GM19397 (cell line): ENCODE results near the gene TPRN.

Experiments used
- ATAC-seq: cut with Tn5 transposase; IDR thresholded peaks from one replicate; pipeline ENCODE4 v1.9.1; 2021; ENCODE audit warnings: mild to moderate bottlenecking, moderate library complexity; ENCODE audit not compliant: unreplicated experiment

TPRN gene

DNA sequence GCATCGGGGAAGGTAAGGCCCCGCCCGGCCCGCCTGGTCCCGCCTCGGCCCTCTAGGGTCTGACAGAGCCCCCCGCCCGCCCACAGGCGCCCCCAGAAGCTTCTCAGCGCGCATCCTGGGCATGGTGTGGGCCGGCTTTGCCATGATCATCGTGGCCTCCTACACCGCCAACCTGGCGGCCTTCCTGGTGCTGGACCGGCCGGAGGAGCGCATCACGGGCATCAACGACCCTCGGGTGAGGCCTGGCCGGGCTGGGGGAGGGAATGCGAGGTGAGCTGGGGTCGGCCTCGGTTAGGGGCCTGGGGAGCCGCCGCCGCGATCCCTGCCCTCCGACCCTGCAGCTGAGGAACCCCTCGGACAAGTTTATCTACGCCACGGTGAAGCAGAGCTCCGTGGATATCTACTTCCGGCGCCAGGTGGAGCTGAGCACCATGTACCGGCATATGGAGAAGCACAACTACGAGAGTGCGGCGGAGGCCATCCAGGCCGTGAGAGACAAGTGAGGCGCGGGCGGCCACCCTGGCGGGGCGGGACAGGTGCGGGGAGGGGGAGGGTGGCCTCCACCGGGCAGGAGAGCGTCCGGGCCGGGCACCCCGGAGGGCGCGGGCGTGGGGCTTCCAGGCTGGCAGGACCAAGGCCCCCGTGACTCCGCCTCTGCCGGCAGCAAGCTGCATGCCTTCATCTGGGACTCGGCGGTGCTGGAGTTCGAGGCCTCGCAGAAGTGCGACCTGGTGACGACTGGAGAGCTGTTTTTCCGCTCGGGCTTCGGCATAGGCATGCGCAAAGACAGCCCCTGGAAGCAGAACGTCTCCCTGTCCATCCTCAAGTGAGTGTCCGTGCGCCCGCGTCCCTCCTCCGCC lies 37.8 kb downstream of the TPRN start:
- ATAC-seq = no peak

DNA sequence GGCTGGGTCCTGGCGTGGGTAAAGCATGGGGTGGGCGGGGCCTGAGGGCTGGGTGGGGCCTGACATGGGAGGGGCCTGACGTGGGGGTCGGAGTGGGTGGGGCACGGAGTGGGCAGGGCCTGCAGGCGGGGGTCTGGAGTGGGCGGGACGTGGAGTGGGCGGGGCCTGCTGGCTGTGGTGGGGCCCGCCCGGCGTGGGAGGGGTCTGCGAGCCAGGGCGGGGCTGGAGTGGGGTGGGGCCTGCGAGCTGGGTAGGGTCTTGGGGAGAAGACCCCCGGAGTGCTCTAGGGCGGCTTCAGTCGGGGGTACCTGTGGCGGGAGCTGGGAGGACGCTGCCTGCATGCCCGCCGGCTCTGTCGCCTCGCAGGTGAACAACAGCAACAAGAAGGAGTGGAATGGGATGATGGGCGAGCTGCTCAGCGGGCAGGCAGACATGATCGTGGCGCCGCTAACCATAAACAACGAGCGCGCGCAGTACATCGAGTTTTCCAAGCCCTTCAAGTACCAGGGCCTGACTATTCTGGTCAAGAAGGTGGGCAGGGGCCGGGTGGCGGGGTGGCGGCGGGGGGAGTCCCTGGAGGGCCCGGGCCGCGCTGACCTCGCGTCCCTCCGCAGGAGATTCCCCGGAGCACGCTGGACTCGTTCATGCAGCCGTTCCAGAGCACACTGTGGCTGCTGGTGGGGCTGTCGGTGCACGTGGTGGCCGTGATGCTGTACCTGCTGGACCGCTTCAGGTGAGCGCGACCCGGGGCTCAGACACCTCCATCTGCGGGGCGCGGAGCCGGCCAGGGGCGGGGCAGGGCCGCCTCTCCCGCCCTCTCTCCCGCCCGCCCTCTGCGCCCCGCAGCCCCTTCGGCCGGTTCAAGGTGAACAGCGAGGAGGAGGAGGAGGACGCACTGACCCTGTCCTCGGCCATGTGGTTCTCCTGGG lies 38.7 kb downstream of the TPRN start:
- ATAC-seq = no peak

DNA sequence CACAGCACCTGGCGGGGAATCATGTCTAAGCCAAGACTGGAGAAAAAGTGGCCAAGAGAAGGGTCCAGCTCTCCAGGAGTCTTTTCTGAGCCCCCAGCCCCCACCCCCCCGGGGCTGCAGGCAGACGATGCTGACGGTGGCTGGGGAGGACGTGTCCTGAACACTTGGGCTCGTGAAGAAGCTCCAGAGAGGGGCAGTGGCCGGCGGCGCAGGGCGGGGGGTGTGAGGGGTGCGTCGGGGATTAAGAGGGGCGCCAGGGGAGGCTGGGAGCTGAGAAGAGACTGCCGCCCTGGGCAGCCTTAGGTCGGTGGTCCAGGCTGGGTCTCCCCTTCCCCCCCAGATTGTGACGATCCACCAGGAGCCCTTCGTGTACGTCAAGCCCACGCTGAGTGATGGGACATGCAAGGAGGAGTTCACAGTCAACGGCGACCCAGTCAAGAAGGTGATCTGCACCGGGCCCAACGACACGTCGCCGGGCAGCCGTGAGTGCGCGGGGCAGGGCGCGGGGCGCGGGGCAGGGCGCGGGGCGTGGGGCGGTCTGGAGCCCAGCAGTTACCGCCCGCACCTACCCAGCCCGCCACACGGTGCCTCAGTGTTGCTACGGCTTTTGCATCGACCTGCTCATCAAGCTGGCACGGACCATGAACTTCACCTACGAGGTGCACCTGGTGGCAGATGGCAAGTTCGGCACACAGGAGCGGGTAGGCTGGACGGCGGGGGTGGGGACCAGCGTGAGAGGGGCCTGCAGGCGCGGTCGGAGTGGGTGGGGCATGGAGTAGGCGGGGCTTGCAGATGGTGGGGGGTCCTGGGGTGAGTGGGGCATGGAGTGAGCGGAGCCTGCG lies 39.6 kb downstream of the TPRN start:
- no peak for ATAC-seq

DNA sequence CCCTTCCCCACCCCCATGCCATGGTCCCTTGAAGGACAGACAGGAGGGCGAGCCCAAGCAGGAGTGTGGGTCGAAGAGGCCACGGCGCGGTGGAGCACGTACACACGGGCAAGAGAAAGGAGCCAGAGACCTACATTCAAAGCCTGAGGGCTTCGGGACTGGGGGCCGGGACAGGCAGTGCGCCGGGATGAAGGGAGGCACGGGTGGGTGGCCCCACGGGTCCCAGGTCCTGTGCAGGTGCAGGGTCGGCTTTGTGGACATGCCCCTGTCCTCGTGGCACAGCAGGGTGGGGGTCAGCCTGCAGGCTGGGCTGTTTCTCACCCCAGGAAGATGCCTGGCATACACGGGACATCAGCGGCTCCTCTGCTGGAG lies 40.5 kb downstream of the TPRN start:
- no peak for ATAC-seq

DNA sequence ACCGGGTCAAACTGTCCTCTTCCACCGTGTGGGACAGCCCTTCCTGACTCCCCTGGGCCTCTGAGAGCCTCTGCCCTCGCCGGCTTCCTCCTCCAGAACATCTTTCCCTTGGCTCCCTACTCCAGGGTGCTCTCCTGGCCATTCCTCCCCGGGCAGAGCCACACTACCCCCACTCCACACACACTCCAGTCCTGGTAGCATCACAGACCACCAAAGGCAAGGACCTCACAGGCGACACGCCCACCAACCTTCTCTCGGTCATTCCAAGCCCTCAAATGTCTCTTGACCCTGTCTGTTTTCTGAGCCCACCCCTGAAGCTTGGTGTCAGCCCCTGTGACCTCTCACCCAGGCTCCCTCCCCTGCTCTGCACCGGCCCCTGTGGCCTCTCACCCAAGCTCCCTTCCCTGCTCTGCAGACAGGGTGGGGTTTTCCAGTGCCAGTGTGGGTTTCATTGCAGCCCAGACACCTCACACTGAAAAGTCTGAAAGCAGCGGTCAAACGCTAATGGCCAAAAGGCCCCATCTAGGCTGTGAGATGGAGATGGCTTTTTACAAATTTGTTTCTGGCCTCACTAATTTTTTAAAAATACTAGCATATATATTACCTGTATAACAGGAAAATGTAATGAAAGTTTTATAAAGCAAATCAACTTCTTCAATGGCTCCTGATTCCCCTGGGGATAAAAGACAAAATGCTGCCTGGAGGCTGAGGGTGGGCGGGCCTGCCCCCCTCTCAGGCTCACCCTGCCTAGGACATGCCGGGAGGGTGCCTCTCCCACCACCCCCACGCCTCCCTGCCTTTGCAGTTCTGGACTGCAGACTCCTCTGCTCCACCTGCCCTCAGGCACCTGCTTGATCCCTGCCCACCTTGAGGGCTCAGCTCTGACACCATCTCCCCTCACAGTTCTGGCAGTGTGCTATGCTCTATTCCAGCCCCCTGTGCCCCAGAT lies 41.2 kb downstream of the TPRN start:
- ATAC-seq = no peak

DNA sequence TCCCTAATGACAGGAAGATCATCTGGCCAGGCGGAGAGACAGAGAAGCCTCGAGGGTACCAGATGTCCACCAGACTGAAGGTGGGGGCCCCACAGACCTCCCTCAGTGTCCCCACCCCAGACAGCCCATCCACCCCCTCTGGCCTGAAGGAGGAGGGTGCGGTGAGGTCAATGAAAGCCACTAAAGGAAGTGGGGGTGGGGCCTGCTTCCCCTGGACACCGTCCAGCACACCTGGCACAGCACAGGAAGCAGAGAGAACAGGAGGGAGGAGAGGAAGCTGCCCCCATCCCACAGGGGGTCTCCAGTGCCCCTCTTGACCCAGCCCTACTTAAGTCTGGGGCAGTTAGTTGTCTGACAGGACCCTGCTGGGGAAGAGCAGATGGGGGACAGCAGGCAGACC lies 41.9 kb downstream of the TPRN start:
- no peak for ATAC-seq

DNA sequence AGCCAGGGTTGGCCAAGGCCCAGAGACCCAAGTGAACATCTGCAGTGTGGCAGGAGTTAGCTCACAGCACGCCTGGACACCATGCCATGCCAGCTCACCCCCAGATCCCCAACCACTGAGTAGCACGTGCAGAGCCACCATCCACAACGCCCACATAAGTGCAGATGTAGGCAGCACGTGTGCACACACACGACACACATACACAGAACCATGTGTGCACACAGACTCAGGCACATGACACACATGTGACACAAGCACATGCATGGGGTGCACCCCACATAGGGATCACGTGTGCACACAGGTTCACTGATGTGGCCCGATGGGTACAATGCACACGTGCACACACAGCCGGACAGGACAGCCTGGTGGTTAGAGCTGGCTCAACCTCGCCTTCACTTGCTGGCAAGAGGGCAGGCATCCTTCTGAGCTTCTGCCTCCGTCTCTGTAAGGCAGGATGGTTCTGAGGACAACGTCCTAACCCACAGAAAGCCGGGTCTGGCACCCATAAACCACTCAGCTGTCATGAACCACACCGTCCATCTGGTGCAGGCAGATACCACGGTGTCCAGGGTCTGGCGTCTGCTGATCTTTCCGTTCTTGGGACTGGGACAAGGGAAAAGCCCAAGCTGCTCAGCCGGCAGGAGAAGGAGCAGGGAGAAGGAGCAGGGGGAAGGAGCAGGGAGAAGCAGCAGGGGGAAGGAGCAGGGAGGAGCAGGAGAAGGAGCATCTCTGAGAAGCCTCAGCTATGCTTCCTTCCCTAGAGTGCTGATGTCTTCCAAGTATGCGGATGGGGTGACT lies 42.7 kb downstream of the TPRN start:
- ATAC-seq = no peak

DNA sequence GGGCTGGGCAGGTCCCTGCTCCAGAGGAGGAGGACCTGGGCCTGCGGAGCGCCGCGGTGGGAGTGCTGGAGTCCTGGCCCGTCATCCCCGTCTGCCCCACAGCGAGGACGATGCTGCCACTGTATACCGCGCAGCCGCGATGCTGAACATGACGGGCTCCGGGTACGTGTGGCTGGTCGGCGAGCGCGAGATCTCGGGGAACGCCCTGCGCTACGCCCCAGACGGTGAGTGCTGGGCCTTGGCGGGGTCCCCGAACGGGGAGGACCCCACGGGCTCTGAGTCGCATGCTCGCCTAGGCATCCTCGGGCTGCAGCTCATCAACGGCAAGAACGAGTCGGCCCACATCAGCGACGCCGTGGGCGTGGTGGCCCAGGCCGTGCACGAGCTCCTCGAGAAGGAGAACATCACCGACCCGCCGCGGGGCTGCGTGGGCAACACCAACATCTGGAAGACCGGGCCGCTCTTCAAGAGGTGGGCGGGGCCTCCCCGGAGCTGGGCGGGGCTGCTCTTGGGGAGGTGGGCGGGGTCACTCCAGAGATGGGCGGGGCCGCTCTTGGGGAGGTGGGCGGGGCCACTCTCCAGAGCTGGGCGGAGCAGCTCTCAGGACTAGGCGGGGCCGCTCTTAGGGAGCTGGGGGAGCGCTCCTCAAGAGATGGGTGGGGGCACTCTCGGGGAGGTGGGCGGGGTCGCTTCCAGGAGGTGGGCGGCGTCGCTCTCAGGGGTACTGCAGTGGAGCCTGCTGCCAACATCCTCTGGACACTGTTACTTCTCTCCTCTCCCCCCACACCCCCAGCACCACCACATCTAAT lies 43.8 kb downstream of the TPRN start:
- ATAC-seq = no peak

DNA sequence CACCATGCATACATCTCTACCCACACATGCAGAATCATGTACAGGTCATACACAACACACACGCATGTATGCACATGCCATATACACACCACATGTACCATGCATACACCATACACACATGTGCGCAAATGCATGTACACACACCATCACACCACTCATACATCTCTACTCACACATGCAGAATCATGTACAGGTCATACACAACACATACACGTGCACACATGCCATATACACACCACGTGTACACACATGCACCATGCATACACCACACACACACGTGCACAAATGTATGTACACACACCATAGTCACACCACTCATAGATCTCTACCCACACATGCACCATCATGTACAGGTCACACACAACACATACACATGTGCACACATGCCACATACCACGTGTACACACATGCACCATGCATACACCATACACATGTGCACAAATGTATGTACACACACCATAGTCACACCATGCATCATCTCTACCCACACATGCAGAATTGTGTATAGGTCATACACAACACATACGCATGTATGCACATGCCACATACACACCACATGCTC lies 47.6 kb downstream of the TPRN start:
- ATAC-seq = no peak

DNA sequence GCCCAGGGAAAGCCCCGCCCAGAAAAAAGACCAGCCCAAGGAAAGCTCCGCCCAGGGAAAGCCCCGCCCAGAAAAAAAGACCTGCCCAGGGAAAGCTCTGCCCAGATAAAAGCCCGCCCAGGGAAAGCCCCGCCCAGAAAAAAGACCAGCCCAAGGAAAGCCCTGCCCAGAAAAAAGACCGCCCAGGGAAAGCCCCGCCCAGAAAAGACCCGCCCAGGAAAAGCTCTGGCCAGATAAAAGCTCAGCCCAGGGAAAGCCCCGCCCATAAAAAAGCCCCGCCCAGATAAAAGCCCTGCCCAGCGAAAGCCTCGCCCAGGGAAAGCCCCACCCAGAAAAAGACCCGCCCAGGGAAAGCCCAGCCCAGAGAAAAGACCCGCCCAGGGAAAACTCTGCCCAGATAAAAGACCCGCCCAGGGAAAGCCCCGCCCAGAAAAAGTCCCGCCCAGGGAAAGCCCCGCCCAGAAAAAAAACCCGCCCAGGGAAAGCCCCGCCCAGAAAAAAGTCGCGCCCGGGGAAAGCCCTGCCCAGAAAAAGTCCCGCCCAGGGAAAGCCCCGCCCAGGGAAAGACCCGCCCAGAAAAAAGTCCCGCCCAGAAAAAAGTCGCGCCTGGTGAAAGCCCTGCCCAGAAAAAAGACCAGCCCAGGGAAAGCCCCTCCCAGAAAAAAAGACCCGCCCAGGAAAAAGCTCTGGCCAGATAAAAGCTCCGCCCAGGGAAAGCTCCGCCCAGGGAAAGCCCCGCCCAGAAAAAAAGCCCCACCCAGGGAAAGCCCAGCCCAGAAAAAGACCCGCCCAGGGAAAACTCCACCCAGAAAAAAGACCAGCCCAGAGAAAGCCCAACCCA lies 49.7 kb downstream of the TPRN start:
- ATAC-seq = peak; percentile 40

DNA sequence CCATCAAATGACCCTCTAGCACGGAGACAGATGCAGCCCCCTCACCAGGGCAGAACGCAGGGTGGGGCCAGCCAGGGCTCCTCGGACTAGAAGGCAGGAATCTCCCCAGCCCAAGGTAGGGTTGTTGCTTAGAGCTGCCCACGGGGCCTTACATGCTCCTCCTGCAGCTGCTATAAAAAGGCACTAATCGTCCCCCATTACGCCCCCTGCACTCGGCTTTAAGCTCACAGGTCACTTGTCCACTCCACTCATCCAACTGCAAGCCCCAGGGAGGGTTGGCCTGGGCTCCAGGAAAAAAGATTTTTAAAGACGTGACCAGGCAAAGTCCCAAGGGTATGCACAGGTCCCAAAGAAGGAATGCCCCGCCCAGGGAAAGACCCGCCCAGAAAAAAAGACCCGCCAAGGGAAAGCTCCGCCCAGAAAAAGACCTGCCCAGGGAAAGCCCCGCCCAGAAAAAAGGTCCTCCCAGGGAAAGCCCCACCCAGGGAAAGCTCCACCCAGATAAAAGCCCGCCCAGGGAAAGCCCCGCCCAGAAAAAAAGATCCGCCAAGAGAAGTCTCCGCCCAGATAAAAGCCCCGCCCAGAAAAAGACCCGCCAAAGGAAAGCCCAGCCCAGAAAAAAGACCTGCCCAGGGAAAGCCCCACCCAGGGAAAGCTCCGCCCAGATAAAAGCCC lies 50.5 kb downstream of the TPRN start:
- no peak for ATAC-seq

DNA sequence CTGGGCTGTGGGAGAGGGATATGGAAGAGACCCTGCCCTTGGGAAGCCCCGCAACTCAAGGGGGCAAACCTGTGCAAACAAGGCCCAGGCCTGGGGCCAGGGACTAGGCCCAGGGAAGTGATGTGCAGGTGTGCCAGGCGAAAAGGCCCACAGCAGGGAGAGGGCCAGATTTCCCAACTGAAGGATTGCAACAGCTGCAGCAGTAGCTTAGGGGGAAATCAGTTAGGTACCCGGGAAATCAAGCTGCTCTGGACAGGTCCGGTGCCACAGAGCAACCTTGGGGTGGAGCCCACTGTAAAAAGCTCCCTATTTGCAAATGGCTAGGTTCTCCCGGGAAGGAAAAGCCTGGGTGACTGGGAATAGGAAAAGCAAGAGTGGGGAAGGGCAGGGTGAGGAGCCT lies 51.2 kb downstream of the TPRN start:
- no peak for ATAC-seq

DNA sequence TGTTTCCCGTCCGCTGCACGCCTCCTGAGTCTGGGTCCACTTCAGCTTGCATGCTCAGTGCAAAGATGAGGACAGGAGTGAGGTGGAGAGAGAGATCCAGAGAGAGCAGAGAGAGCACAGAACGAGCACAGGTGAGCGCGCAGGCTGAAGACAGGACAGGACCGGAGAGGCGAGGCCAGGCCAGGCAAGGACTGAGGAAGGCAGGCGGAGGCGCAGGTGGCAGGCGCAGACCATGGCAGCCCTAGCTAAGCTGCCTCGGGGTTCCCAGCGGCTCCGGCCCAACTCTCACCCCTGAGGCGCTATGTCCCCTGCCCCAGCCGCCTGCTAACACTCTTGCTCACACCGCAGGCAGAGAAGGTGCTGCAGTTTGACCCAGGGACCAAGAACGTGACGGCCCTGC lies 51.9 kb downstream of the TPRN start:
- ATAC-seq = no peak

DNA sequence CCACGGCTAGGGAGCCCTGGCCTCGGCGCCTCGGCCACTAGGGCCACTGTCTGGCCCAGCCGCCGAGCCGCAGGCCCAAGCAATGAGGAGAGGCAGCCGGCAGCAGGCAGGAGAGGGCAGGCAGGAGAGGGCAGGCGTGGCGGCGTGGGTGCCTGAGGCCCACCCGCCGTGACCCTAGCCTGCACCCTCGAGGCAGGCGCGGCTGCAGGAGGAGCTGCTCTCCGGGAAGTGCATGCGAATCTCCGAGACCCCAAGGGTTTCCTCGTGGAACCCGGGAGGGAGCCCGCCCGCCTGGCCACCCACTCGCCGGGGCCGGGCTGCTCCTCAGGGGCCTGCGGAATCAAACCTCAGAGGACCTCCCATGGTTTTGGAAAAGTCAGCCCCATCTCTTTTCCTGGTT lies 52.3 kb downstream of the TPRN start:
- ATAC-seq = no peak

DNA sequence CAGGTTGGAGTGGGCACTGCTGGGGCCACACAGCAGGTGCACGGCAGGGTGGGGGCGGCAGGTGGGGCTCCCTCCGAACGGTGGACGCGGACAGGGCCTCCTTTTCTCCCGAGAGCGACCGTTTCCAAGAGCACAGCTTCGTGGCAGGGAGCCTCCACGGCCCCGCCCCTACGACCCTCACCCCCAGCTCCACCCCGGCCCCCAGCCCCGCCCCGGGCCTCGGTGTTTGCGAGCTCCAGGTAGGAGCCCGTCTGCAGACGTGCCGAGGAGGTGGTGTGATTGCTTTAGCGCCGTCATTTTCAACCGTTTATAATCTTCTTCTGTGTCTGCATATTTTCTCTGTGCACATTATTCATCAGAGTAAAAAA lies 52.8 kb downstream of the TPRN start:
- no peak for ATAC-seq

DNA sequence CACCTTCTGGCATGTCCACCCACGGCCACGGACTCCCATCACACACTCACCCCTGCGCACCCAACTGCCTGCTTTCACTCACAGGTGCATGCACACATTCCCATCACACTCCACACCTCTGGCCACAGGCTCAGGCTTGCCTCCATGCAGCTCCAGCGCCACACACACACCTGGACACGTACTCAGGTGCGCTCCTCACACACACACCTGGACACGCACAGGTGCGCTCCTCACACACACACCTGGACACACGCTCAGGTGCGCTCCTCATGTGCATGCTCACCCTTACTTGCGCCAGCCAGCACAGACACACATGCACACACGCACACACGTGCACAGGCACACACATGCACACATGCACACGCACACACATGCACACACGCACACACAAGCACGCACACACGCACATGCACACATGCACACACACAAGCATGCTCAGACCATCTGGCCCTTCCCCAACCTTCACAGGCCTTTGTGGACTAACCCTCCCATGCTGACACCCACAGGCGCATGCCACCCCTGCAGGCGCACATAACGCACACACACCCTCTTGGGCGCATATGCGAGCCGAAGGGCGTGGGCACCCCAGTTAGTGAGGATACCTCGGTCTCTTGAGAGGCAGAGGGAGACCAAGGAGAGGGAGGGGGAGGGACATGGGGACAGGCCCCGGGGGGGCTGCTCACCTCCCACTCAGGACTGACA lies 53.3 kb downstream of the TPRN start:
- ATAC-seq = no peak
